IPS-11a (cell line): ENCODE results near the gene SCP2D1.

Experiments
- H3K4me3 ChIP-seq: one replicate; pipeline ENCODE4 v1.5.1; 2013; ENCODE audit warnings: low read depth, low read length, control low read depth

Gene SCP2D1

GRCh38 chr20:18811904-18812303, 1.7 kb upstream of the SCP2D1 start:
- H3K4me3 ChIP-seq = no peak overlapping the region

- no peak overlapping the region for H3K4me3 ChIP-seq
These were observed 1.8 kb downstream of the SCP2D1 start for GRCh38 chr20:18815194-18815942.

- H3K4me3 ChIP-seq = no peak overlapping the region
These were observed 9.2 kb downstream of the SCP2D1 start for GRCh38 chr20:18822832-18823231.

GRCh38 chr20:18831830-18832499, 18.4 kb downstream of the SCP2D1 start:
- no peak overlapping the region for H3K4me3 ChIP-seq

GRCh38 chr20:18832546-18833200, 19.1 kb downstream of the SCP2D1 start:
- H3K4me3 ChIP-seq = no peak overlapping the region

GRCh38 chr20:18835466-18836256, 22.1 kb downstream of the SCP2D1 start:
- H3K4me3 ChIP-seq = no peak overlapping the region

- no peak overlapping the region for H3K4me3 ChIP-seq
These were observed 24.1 kb downstream of the SCP2D1 start for GRCh38 chr20:18837718-18838117.

- no peak overlapping the region for H3K4me3 ChIP-seq
These were observed 26.1 kb downstream of the SCP2D1 start for GRCh38 chr20:18839507-18840247.

- H3K4me3 ChIP-seq = no peak overlapping the region
These were observed 26.7 kb downstream of the SCP2D1 start for GRCh38 chr20:18840248-18840645.

GRCh38 chr20:18845017-18845416, 31.4 kb downstream of the SCP2D1 start:
- no peak overlapping the region for H3K4me3 ChIP-seq

- no peak overlapping the region for H3K4me3 ChIP-seq
These were observed 33.7 kb downstream of the SCP2D1 start for GRCh38 chr20:18847226-18847755.

- H3K4me3 ChIP-seq = no peak overlapping the region
These were observed 35.5 kb downstream of the SCP2D1 start for GRCh38 chr20:18849131-18849530.

- no peak overlapping the region for H3K4me3 ChIP-seq
These were observed 38.0 kb downstream of the SCP2D1 start for GRCh38 chr20:18851629-18852028.

- H3K4me3 ChIP-seq = no peak overlapping the region
These were observed 38.7 kb downstream of the SCP2D1 start for GRCh38 chr20:18852318-18852717.

- H3K4me3 ChIP-seq = no peak overlapping the region
These were observed 39.6 kb downstream of the SCP2D1 start for GRCh38 chr20:18853216-18853615.

GRCh38 chr20:18853946-18854646, 40.5 kb downstream of the SCP2D1 start:
- no peak overlapping the region for H3K4me3 ChIP-seq

GRCh38 chr20:18855882-18856281, 42.3 kb downstream of the SCP2D1 start:
- no peak overlapping the region for H3K4me3 ChIP-seq

- no peak overlapping the region for H3K4me3 ChIP-seq
These were observed 43.3 kb downstream of the SCP2D1 start for GRCh38 chr20:18856873-18857272.

GRCh38 chr20:18857640-18858039, 44.1 kb downstream of the SCP2D1 start:
- no peak overlapping the region for H3K4me3 ChIP-seq

GRCh38 chr20:18858816-18859215, 45.2 kb downstream of the SCP2D1 start:
- H3K4me3 ChIP-seq = no peak overlapping the region
